ENCODE data around the gene NAA20. TPM values are rescaled to one million over a fixed set of nuclear protein-coding genes. Genes with fewer than 3 reads are reported as not detected.

Gene NAA20
- total and polyA plus RNA-seq, 2 of the 13 experiments (the other 11 are each of a cell fraction or from before 2014, with no cell fraction given) = 81.9 to 82.8 TPM

- TF ChIP-seq SRSF4 (IDR thresholded peaks at IDR 0.05; ENCODE audit: low read depth, low read length, poor library complexity, severe bottlenecking) (no peak), MIXL1 (CRISPR knock-in tag; IDR thresholded peaks at IDR 0.05) (peak; percentile 93), SALL1 (CRISPR knock-in tag; IDR thresholded peaks at IDR 0.05) (peak; percentile 93; the same call in 1 of the 2 replicates), UBTF (CRISPR knock-in tag; IDR thresholded peaks at IDR 0.05) (no peak), NCOA5 (CRISPR knock-in tag; IDR thresholded peaks at IDR 0.05) (no peak), PRDM4 (CRISPR knock-in tag; IDR thresholded peaks at IDR 0.05; ENCODE audit: borderline replicate concordance) (no peak), KDM5A (IDR thresholded peaks at IDR 0.05; ENCODE audit: borderline replicate concordance, low read length) (no peak; the same call in 1 of the 2 replicates), TAF1 (CRISPR knock-in tag; IDR thresholded peaks at IDR 0.05) (no peak), LRRFIP1 (CRISPR knock-in tag; conservative IDR thresholded peaks at IDR 0.05) (no peak), ZFP36 (IDR thresholded peaks at IDR 0.05; ENCODE audit: borderline replicate concordance, low read depth, low read length, partially characterized antibody) (no peak), MZF1 (CRISPR knock-in tag; IDR thresholded peaks at IDR 0.05; ENCODE audit: borderline replicate concordance) (no peak), RFXAP (CRISPR knock-in tag; IDR thresholded peaks at IDR 0.05; ENCODE audit: borderline replicate concordance) (no peak), ZNF446 (CRISPR knock-in tag; IDR thresholded peaks at IDR 0.05) (no peak), NFKBIZ (CRISPR knock-in tag; IDR thresholded peaks at IDR 0.05) (0 out of 2 replicates have a peak, but pooled peaks have one; percentile 52), EEA1 (CRISPR knock-in tag; IDR thresholded peaks at IDR 0.05; ENCODE audit: borderline replicate concordance) (no peak), RBAK (CRISPR knock-in tag; IDR thresholded peaks at IDR 0.05) (no peak), ESRRA (CRISPR knock-in tag; IDR thresholded peaks at IDR 0.05; ENCODE audit: low read depth) (no peak), REXO4 (CRISPR knock-in tag; IDR thresholded peaks at IDR 0.05; ENCODE audit: borderline replicate concordance) (no peak), CEBPG (CRISPR knock-in tag; IDR thresholded peaks at IDR 0.05) (peak; percentile 92), SP2 (CRISPR knock-in tag; IDR thresholded peaks at IDR 0.05) (no peak)
- TF ChIP-seq, protein P1, sequence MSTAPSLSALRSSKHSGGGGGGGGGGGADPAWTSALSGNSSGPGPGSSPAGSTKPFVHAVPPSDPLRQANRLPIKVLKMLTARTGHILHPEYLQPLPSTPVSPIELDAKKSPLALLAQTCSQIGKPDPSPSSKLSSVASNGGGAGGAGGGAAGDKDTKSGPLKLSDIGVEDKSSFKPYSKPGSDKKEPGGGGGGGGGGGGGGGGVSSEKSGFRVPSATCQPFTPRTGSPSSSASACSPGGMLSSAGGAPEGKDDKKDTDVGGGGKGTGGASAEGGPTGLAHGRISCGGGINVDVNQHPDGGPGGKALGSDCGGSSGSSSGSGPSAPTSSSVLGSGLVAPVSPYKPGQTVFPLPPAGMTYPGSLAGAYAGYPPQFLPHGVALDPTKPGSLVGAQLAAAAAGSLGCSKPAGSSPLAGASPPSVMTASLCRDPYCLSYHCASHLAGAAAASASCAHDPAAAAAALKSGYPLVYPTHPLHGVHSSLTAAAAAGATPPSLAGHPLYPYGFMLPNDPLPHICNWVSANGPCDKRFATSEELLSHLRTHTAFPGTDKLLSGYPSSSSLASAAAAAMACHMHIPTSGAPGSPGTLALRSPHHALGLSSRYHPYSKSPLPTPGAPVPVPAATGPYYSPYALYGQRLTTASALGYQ (CRISPR knock-in tag; IDR thresholded peaks at IDR 0.05) = peak; percentile 41; the same call in 1 of the 2 replicates
Observed at GRCh38 chr20:20010639-20011500, 6.3 kb upstream of the NAA20 start (continued).
